NCI-H128 (cell line): Measurements from ENCODE around the gene RPL13.

Experiments used
- DNase-seq: peaks from one replicate; lab custom pipeline; 2025; ENCODE audit not compliant: unreplicated experiment; lab: John Stamatoyannopoulos, UW

The RPL13 gene

GRCh38 chr16:89596061-89596689 lies 35.7 kb downstream of the RPL13 start:
- DNase-seq, result no peak

GRCh38 chr16:89596957-89597649 lies 36.6 kb downstream of the RPL13 start:
- DNase-seq, result no peak

GRCh38 chr16:89598199-89598598 lies 37.7 kb downstream of the RPL13 start:
- no peak for DNase-seq

- no peak for DNase-seq
Observed at GRCh38 chr16:89599451-89599858, 39.0 kb downstream of the RPL13 start.

- no peak for DNase-seq
Observed at GRCh38 chr16:89599902-89600301, 39.4 kb downstream of the RPL13 start.

GRCh38 chr16:89600427-89600826 lies 39.9 kb downstream of the RPL13 start:
- no peak for DNase-seq

GRCh38 chr16:89600956-89601355 lies 40.5 kb downstream of the RPL13 start:
- DNase-seq, result no peak

GRCh38 chr16:89601906-89602272 lies 41.4 kb downstream of the RPL13 start:
- DNase-seq, result no peak

- DNase-seq, result peak; percentile 2
Observed at GRCh38 chr16:89602273-89602951, 41.9 kb downstream of the RPL13 start.

GRCh38 chr16:89602952-89603590 lies 42.6 kb downstream of the RPL13 start:
- DNase-seq, result no peak

GRCh38 chr16:89604764-89605163 lies 44.3 kb downstream of the RPL13 start:
- DNase-seq, result no peak

- no peak for DNase-seq
Observed at GRCh38 chr16:89605186-89605970, 44.9 kb downstream of the RPL13 start.

- no peak for DNase-seq
Observed at GRCh38 chr16:89606006-89606405, 45.5 kb downstream of the RPL13 start.

GRCh38 chr16:89607453-89607852 lies 47.0 kb downstream of the RPL13 start:
- DNase-seq, result no peak

- no peak for DNase-seq
Observed at GRCh38 chr16:89607937-89608740, 47.7 kb downstream of the RPL13 start.

- DNase-seq, result no peak
Observed at GRCh38 chr16:89610108-89610453, 49.6 kb downstream of the RPL13 start.

GRCh38 chr16:89612415-89613166 lies 52.1 kb downstream of the RPL13 start:
- no peak for DNase-seq

- no peak for DNase-seq
Observed at GRCh38 chr16:89613231-89613953, 52.9 kb downstream of the RPL13 start, which contains the start of gene DPEP1. TSS of gene DPEP1 (plus strand) at chr16:89613642. CDS start at chr16:89630411, 16,769 bp downstream.

GRCh38 chr16:89613954-89614459 lies 53.5 kb downstream of the RPL13 start:
- no peak for DNase-seq
